ENCODE results near the gene PPT2.
A peak's percentile ranks its signal among the peaks of the same experiment; 100 is the strongest.
"Not testable (repeated sequence)": the region's sequence is repeated elsewhere in the genome, so short reads cannot be mapped to it uniquely, and the experiment has no call there.

PPT2 gene

DNA sequence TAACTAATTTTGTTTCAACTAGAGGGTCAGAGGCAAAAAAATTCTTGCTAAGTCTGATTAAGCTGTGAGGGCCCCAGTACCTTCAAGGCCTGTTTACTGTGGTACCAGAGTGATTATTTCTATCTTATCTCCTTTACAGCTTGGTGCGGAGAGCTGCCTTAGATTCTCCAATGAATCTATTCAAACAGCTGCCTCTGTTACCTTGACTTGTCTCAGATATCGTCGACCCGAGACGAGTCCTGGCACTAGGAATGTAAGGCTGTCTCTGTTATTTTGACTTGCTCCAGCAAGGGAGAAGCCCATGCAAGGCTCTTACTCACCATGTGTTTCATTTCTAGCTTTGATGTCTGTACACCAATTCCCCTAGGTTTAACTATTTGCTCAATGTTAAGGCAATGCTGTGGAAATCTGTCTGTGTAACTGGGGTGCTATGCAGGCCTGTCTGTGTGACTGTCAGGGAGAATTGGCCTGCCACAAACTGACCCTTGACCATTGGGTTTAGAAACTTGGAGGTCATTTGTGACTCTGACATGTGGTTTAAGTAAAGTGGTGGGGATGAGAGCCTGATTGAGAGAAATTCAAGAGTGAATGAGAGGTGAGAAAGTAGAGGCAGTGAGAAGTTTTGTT is 13.4 kb upstream of the PPT2 start:
- no peaks in the 10 kb centered on the region for H3K9me3 Mint-ChIP-seq
- no peaks in the 10 kb centered on the region for H3K4me1 Mint-ChIP-seq
- H3K27ac Mint-ChIP-seq, result no peak overlapping the region
- ATAC-seq, result no peak
- no peaks in the 10 kb centered on the region for H3K36me3 Mint-ChIP-seq
- H3K4me3 Mint-ChIP-seq, result no peak overlapping the region
- H3K27me3 Mint-ChIP-seq, result peaks cover 10% of the 10 kb centered on the region

GRCh38 chr6:32144238-32144637 is 9.7 kb upstream of the PPT2 start:
- H3K27ac Mint-ChIP-seq, H3K36me3 Mint-ChIP-seq, ATAC-seq, H3K9me3 Mint-ChIP-seq, H3K4me3 Mint-ChIP-seq: not testable (repeated sequence)
- Mint-ChIP-seq H3K4me1 (peaks cover 13% of the 10 kb centered on the region), H3K27me3 (peaks cover 41% of the 10 kb centered on the region)

DNA sequence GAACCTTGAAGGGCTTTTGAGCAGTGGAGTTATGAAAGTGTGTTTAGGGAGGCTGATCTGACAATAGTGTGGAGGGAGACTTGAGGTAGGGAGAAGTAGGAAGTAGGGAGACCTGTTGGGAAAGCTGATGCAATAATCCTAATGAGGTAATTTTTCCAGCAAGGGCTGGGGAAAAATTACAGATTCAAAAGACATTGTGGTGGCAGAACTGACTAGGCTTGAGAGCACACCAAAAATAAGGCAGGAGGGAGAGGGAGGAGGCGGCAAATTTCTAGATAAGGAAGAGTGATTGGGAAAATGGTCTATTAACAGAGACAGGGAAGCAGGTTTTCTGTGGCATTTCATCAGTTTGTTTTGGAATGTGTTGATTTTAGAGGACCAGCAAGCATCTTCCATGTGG is 7.7 kb upstream of the PPT2 start:
- H3K27ac Mint-ChIP-seq, result no peak overlapping the region
- no peak overlapping the region for H3K4me3 Mint-ChIP-seq
- H3K36me3 Mint-ChIP-seq, result peaks cover 5% of the 10 kb centered on the region
- ATAC-seq, result no peak
- no peaks in the 10 kb centered on the region for H3K9me3 Mint-ChIP-seq
- H3K4me1 Mint-ChIP-seq, result peaks cover 22% of the 10 kb centered on the region
- H3K27me3 Mint-ChIP-seq, result peaks cover 62% of the 10 kb centered on the region

DNA sequence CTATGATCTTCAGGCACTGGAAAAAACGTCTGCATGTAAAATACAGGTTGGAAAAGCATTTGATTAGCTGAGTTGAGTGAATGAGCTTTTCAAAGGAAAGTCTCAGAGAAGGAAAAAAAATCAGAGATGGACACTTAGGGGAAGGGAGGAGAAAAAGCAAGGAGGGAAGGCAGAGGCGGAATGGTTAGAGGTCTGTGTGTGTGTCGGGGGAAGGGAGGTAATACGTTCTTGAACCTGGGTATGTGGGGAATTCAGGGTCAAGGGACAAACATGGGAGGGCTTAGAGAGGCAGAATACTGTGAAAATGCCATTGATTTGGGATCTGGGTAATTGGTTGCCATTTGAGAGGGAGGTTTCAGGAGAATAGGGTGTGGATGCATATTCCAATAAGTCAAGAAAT is 7.3 kb upstream of the PPT2 start:
- peaks cover 26% of the 10 kb centered on the region for H3K4me1 Mint-ChIP-seq
- no peak for ATAC-seq
- no peaks in the 10 kb centered on the region for H3K9me3 Mint-ChIP-seq
- no peak overlapping the region for H3K27ac Mint-ChIP-seq
- peaks cover 62% of the 10 kb centered on the region for H3K27me3 Mint-ChIP-seq
- peaks cover 5% of the 10 kb centered on the region for H3K36me3 Mint-ChIP-seq
- no peak overlapping the region for H3K4me3 Mint-ChIP-seq

DNA sequence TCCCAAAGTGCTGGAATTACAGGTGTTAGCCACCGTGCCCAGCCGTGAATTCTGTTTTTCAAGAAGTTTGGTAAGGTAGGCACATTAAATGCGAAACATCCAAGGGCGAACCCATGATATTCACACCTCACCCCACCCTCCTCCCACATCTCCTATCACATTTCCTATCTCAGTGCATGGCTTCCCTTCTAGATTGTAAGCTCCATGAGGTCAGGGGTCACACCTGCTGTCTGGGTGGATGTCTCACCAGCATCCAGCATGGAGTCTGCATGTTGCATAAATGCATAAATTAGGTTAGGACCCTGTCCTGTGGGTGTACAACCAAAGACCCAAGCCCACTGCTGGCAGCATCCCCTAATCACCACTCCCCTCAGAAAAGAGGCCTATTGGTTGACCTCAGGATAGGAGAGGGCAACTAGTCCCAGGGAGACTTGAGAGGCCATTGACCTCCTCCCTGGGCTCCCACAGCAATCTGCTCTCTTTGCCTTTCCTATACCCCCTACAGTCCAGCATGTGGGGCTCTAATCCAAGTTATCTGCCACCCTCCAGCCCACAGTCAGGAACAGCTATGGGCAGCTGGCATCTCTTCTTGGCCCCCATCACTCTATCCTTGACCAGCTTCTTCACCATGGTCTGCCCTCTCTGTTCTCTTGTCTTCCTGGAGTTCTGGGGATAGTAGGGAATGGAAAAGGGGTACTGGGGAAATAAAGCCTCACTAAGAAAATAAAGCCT is 6.4 kb upstream of the PPT2 start:
- ATAC-seq, result no peak
- Mint-ChIP-seq H3K4me3 (no peak overlapping the region), H3K36me3 (peaks cover 5% of the 10 kb centered on the region), H3K9me3 (no peaks in the 10 kb centered on the region), H3K27me3 (peaks cover 65% of the 10 kb centered on the region), H3K4me1 (peaks cover 26% of the 10 kb centered on the region), H3K27ac (no peak overlapping the region)

DNA sequence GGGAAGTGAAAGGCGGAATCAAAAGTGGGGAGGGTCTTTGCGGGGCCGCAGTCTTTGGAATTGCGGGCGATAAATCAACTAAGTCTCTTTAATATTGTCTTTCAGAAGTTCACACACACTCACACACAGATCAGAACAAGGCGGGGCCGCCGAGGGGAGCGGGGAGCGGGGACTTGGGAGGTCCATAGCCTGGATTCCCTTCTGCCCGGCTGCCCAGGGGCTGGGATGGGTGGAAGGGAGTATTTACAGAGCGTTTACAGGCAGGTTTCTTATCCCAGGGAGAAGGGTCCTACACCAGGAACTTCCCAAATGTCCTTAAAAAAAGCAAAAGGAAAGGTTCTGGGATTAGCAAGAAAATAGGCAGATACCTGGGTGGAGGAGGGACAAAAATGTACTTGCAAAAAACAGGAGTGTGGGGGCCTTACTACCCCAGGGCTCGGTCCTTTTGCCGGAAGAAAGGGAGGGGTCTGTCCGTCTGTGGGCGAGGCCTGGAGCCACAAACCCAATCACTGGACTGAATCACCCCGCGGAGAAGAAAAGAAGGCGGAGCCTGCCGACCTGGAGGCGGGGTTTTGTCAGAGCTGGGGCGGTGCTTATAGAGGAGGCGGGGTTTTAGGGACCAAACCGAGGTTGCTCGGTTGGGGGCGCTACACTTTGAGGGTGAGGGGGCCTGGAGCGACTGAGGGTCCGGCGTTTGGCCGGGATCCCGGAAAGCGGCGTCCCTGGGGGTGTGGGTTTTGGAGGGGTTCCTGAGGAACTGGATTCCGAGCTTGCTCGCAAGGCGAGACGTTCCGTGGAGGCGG is 5.5 kb upstream of the PPT2 start:
- peaks cover 35% of the 10 kb centered on the region for H3K4me1 Mint-ChIP-seq
- ATAC-seq, result no peak
- no peak overlapping the region for H3K27ac Mint-ChIP-seq
- peaks cover 5% of the 10 kb centered on the region for H3K36me3 Mint-ChIP-seq
- H3K9me3 Mint-ChIP-seq, result no peaks in the 10 kb centered on the region
- peak overlapping the region; percentile 59 for H3K4me3 Mint-ChIP-seq
- peaks cover 74% of the 10 kb centered on the region for H3K27me3 Mint-ChIP-seq

DNA sequence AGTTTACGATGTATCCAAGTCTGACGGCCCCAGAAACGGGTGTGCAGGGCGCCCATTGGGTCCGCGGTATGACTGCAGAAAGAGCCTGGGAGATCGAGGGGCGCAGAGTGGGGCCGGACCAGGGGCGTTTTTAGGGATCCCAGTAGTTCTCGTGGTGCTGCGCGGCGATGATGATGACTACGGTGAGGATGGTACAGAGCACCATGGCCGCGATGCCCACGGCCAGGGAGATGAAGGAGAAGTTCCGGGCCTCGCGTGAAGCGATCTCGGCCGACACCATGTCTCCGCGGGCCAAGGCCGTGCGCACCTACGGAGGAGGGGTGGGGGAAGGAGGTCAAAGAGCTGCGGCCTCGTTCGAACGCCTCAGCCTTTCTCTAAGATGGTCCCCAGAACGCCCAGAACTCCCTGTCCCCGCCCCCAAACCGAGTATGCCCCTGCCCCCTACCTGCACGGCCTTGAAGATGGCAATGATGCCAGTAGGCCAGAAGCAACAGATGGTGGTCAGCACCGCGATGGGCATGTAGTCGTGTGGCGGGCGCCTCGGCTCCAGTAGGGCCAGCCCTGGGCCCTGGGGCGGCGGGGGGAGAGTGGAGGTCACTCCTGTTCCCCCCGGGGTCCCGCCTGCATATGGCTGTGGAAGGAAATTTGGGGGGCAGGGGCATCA is 4.7 kb upstream of the PPT2 start:
- Mint-ChIP-seq H3K4me1 (peaks cover 43% of the 10 kb centered on the region), H3K9me3 (no peaks in the 10 kb centered on the region), H3K36me3 (peaks cover 5% of the 10 kb centered on the region), H3K27ac (no peak overlapping the region), H3K4me3 (peak overlapping the region; percentile 59), H3K27me3 (peaks cover 74% of the 10 kb centered on the region)
- ATAC-seq, result no peak

- H3K4me1 Mint-ChIP-seq, result peaks cover 52% of the 10 kb centered on the region
- no peak overlapping the region for H3K27ac Mint-ChIP-seq
- peaks cover 74% of the 10 kb centered on the region for H3K27me3 Mint-ChIP-seq
- H3K4me3 Mint-ChIP-seq, result peak overlapping the region; percentile 0
- H3K36me3 Mint-ChIP-seq, result peaks cover 5% of the 10 kb centered on the region
- ATAC-seq, result no peak
- H3K9me3 Mint-ChIP-seq, result no peaks in the 10 kb centered on the region
These were observed 3.7 kb upstream of the PPT2 start for GRCh38 chr6:32149932-32150870.

DNA sequence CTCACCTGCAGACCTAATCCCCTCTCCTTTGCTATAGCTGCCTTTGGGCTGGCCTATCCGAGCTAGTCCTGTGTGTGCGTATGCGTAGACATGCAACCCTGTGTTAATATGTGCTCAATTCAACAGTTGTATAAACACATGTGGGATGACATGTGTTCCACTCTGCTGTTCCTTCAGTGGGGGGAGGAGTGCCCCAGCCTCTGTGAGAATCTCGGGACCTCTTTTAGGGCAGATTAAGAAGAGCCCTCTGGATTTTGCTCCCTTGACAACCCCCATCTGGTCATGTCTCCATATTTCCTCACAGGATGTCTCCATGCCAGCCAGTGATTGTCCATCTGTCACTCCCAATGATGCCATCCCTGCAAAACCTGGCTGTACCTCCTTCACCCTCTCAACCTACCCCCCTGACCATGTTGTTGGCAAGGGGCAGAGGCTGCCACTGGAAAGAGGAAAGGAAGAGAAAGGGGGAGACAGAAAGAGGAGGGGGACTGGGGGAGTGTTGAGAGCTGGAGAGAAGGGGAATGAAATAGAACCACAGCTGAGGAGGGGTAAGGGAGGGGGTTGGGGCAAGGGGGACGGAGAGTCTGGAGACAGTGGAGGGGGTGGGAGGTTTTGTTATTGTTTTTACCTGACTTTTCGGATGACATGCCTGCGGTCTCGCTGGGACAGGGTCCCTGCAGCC is 2.6 kb upstream of the PPT2 start:
- Mint-ChIP-seq H3K4me1 (peaks cover 56% of the 10 kb centered on the region), H3K36me3 (peaks cover 5% of the 10 kb centered on the region), H3K27me3 (peaks cover 72% of the 10 kb centered on the region), H3K4me3 (no peak overlapping the region), H3K9me3 (no peaks in the 10 kb centered on the region), H3K27ac (no peak overlapping the region)
- ATAC-seq, result no peak

- Mint-ChIP-seq H3K9me3 (no peaks in the 10 kb centered on the region), H3K27me3 (peaks cover 64% of the 10 kb centered on the region), H3K36me3 (peaks cover 5% of the 10 kb centered on the region), H3K27ac (no peak within 1 kb of the TSS), H3K4me1 (peaks cover 56% of the 10 kb centered on the region), H3K4me3 (no peak within 1 kb of the TSS)
- ATAC-seq, result no peak
These were observed 1.8 kb upstream of the PPT2 start, which contains the start of gene PRRT1 for GRCh38 chr6:32151863-32152768. PRRT1 (minus strand) TSS chr6:32151939; CDS start chr6:32151827, 112 bp downstream.

GRCh38 chr6:32152769-32153563 is 975 bp upstream of the PPT2 start:
- Mint-ChIP-seq H3K4me3 (peak overlapping the region; percentile 64), H3K27ac (peak overlapping the region; percentile 59), H3K36me3 (peaks cover 13% of the 10 kb centered on the region), H3K4me1 (peaks cover 55% of the 10 kb centered on the region), H3K27me3 (peaks cover 64% of the 10 kb centered on the region), H3K9me3 (no peaks in the 10 kb centered on the region)
- no peak for ATAC-seq

GRCh38 chr6:32154514-32155161 is 697 bp downstream of the PPT2 start:
- Mint-ChIP-seq H3K9me3 (no peaks in the 10 kb centered on the region), H3K36me3 (peaks cover 20% of the 10 kb centered on the region), H3K27me3 (peaks cover 47% of the 10 kb centered on the region), H3K4me3 (peak overlapping the region; percentile 82), H3K27ac (peak overlapping the region; percentile 59), H3K4me1 (peaks cover 42% of the 10 kb centered on the region)
- ATAC-seq, result peak; percentile 88
